Endothelial cell of umbilical vein (primary cell): ENCODE results near the gene NHERF2. TPM values are rescaled to one million over a fixed set of nuclear protein-coding genes. Genes with fewer than 3 reads are reported as not detected.

ENCODE experiments used
- BruUV-seq: library from RNA; stranded (reverse); fragments of 400-500 nt; replicated peaks from 2 replicates; lab custom pipeline; 2021; lab: Mats Ljungman, UMichigan
- CTCF ChIA-PET: fragments of 300-600, 350-600 bp; sonication (Branson Sonifier 250); formaldehyde crosslinking; loops from one replicate; lab custom pipeline; 2021; ENCODE audit warnings: antibody characterized with exemption, inconsistent platforms; lab: Charles Lee
- POLR2A ChIA-PET: fragments of 300-600, 350-600 bp; sonication (Branson Sonifier 250); formaldehyde crosslinking; loops from one replicate; lab custom pipeline; 2021; ENCODE audit warnings: antibody characterized with exemption, inconsistent platforms; lab: Charles Lee
- DNase-seq: peaks from one replicate; pipeline ENCODE4 v3.0.0-alpha.2; 2011; ENCODE audit warnings: low read depth, low spot score
- FAIRE-seq: peaks from 2 replicates; lab custom pipeline; 2011; peaks lifted over from hg19 to GRCh38; lab: Jason Lieb, UNC
- H2AFZ ChIP-seq: 2 replicates; pipeline ENCODE4 v1.6.0; 2012; ENCODE audit warnings: low read depth, low read length, control low read depth, inconsistent platforms
- H3K27ac ChIP-seq: 2 replicates; pipeline ENCODE4 v1.5.1; 2011; ENCODE audit warnings: low read depth, mild to moderate bottlenecking, control low read depth, low read length, moderate library complexity; ENCODE audit not compliant: insufficient read depth
- H3K27me3 ChIP-seq, 2 experiments: 2 replicates each; pipeline versions ENCODE4 v1.6.0 to v1.6.1; 2011; ENCODE audit warnings: low read length in 2 of 2, mixed read lengths in 1 of 2; ENCODE audit not compliant: control insufficient read depth in 2 of 2, insufficient read depth in 2 of 2
- H3K36me3 ChIP-seq, 2 experiments: 2 replicates in 1 of 2; 3 replicates in 1 of 2; pipeline ENCODE4 v1.5.1; 2011; ENCODE audit warnings: low read length in 2 of 2, mild to moderate bottlenecking in 1 of 2, moderate library complexity in 1 of 2; ENCODE audit not compliant: control insufficient read depth in 2 of 2, insufficient read depth in 2 of 2; ENCODE audit errors: extremely low read depth in 1 of 2
- H3K4me1 ChIP-seq: 3 replicates; pipeline ENCODE4 v1.5.1; 2011; ENCODE audit warnings: mild to moderate bottlenecking, low read length; ENCODE audit not compliant: control insufficient read depth, insufficient read depth; ENCODE audit errors: extremely low read depth
- H3K4me2 ChIP-seq: 2 replicates; pipeline ENCODE4 v1.6.1; 2011; ENCODE audit warnings: low read length, control low read depth, mixed read lengths; ENCODE audit not compliant: insufficient read depth
- H3K4me3 ChIP-seq, 3 experiments: fragments of 200-600 bp in 1 of 3; sonication (generic), shearing (Covaris generic) in 1 of 3; replicated peaks in 1 of 3; 2 replicates each; pipeline ENCODE4 v1.5.1; 2011 to 2016; ENCODE audit warnings: control low read depth in 3 of 3, low read length in 3 of 3, mild to moderate bottlenecking in 2 of 3, inconsistent platforms in 1 of 3, low read depth in 1 of 3, moderate library complexity in 1 of 3; ENCODE audit not compliant: insufficient read depth in 1 of 3
- H3K79me2 ChIP-seq: 2 replicates; pipeline ENCODE4 v1.6.0; 2012; ENCODE audit warnings: low read length, inconsistent platforms; ENCODE audit not compliant: control insufficient read depth, insufficient read depth
- H3K9ac ChIP-seq: replicated peaks from 2 replicates; pipeline ENCODE3; 2011; ENCODE audit warnings: low read length, control low read depth; ENCODE audit not compliant: insufficient read depth; ENCODE audit errors: extremely low read depth
- H3K9me1 ChIP-seq: replicated peaks from 3 replicates; pipeline ENCODE4 v1.6.0; 2011; ENCODE audit warnings: mild to moderate bottlenecking, low read length; ENCODE audit not compliant: control insufficient read depth, insufficient read depth; ENCODE audit errors: extremely low read depth
- H3K9me3 ChIP-seq: replicated peaks from 2 replicates; pipeline ENCODE4 v1.5.1; 2012; ENCODE audit warnings: low read length, inconsistent platforms; ENCODE audit not compliant: control insufficient read depth, insufficient read depth
- H4K20me1 ChIP-seq: replicated peaks from 2 replicates; pipeline ENCODE3; 2011; ENCODE audit warnings: mild to moderate bottlenecking, low read length; ENCODE audit not compliant: control insufficient read depth, insufficient read depth; ENCODE audit errors: extremely low read depth
- EZH2 ChIP-seq: IDR thresholded peaks from 2 replicates; pipeline ENCODE4 v1.6.1; 2012; ENCODE audit warnings: borderline replicate concordance, low read depth, mild to moderate bottlenecking, moderate library complexity, low read length, inconsistent platforms; ENCODE audit not compliant: severe bottlenecking
- FOS ChIP-seq: IDR thresholded peaks from 2 replicates; pipeline ENCODE4 v1.6.1; 2011; ENCODE audit warnings: mild to moderate bottlenecking, low read length, moderate library complexity, borderline replicate concordance; ENCODE audit not compliant: insufficient read depth
- GATA2 ChIP-seq: IDR thresholded peaks from 2 replicates; pipeline ENCODE4 v1.7.0; 2011; ENCODE audit warnings: low read depth, mild to moderate bottlenecking, moderate library complexity, mixed read lengths, low read length; ENCODE audit not compliant: insufficient read length, insufficient read depth
- JUN ChIP-seq: IDR thresholded peaks from 2 replicates; pipeline ENCODE4 v1.6.1; 2011; ENCODE audit warnings: borderline replicate concordance, low read depth; ENCODE audit not compliant: insufficient read length, insufficient read depth
- MYC ChIP-seq: IDR thresholded peaks from one replicate; pipeline ENCODE4 v1.6.1; 2011; ENCODE audit warnings: mild to moderate bottlenecking, low read depth, low read length
- POLR2A ChIP-seq: IDR thresholded peaks from 2 replicates; pipeline ENCODE4 v1.6.1; 2012; ENCODE audit warnings: low read depth, mild to moderate bottlenecking, control low read depth, low read length
- POLR2AphosphoS5 ChIP-seq: IDR thresholded peaks from 2 replicates; pipeline ENCODE4 v1.6.1; 2012; ENCODE audit warnings: low read depth, mild to moderate bottlenecking, control low read depth, low read length, moderate library complexity; ENCODE audit not compliant: insufficient read depth
- dilution Hi-C: fragments of 300-500 bp; cut with MboI; formaldehyde crosslinking; loops from one replicate; pipeline ENCODE4 v1.15.0; 2019; ENCODE audit warnings: low sequenced_read_pairs; ENCODE audit not compliant: extremely low pct_ligation_motif_present
- intact Hi-C: fragments of 100-400 bp; cut with micrococcal nuclease; formaldehyde crosslinking; loops from one replicate; pipeline ENCODE4 v1.10.0; 2022
- polyA plus RNA-seq, 4 experiments: library from polyadenylated mRNA; depleted of rRNA in 3 of 4; stranded (reverse) in 3 of 4; unstranded in 1 of 4; fragments of >200 nt; gene quantifications; 2 replicates each; pipeline versions ENCODE4 v1.2.1 to v1.2.3, GENCODE V29; 2011 to 2012; ENCODE audit warnings: missing spikeins in 1 of 4
- total RNA-seq: library from RNA; stranded (reverse); gene quantifications from 2 replicates; pipeline ENCODE4 v1.2.3, GENCODE V29; 2021
- TF ChIP-seq, protein P1 (sequence below): IDR thresholded peaks from 2 replicates; pipeline ENCODE4 v1.6.1; 2011; ENCODE audit not compliant: insufficient read depth, insufficient read length
- TF ChIP-seq, protein P2 (sequence below), 2 donors: IDR thresholded peaks; 1 replicate in 1 of 2; 2 replicates in 1 of 2; pipeline ENCODE4 v1.5.1; 2011; ENCODE audit warnings: low read length in 2 of 2, mild to moderate bottlenecking in 2 of 2, moderate library complexity in 2 of 2, control low read depth in 1 of 2, inconsistent platforms in 1 of 2, low read depth in 1 of 2; ENCODE audit not compliant: insufficient read depth in 1 of 2; ENCODE audit errors: extremely low read depth in 1 of 2

NHERF2 gene
- total and polyA plus RNA-seq, 2 donors (not counting 3 experiments of a cell fraction or from before 2014, with no cell fraction given): 65.2 to 71.2 TPM

DNA sequence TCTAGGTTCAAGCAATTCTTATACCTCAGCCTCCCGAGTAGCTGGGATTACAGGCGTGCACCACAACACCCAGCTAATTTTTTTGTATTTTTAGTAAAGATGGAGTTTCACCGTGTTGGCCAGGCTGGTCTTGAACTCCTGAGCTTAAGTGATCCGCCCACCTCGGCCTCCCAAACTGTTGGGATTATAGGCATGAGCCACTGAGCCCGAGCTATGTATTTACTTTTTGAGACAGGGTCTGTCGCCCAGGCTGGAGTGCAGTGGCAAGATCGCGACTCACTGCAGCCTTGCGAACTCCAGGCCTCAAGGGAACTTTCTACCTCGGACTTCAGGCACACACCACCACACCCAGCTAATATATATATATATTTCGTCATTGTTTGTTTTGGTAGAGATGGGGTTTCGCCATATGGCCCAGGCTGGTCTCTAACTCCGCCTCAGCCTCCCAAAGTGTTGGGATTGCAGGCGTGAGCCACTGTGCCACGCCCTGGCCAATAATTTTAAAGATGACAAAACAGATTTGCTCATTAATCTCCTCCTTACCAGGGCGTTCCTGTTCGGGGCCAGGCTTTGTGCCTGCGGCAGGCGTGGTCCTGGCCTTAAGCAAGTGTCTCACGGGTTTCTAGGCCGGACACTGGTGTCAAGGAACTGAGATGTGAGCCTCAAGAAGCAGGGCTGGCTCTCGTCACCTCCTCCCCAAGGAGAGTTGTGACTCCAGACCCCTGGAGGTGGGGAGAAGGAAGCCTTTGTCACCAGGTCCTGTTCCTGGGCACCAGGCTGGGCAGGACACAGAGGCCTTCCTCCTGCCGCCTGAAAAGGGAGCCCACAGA lies 11.4 kb upstream of the NHERF2 start:
- intact Hi-C loops: no loop called here

More for the DNA sequence above, 11.4 kb upstream of the NHERF2 start:
- H4K20me1 ChIP-seq: no peaks in the 10 kb centered on the region
- H3K36me3 ChIP-seq: no peaks in the 10 kb centered on the region
- H3K4me2 ChIP-seq: no peak overlapping the region
- no peak overlapping the region for H3K4me3 ChIP-seq
- dilution Hi-C loops: no loop called here
- no peaks in the 10 kb centered on the region for H3K9me3 ChIP-seq
- no TSS peak for BruUV-seq
- H2AFZ ChIP-seq: no peak overlapping the region
- CTCF ChIA-PET: interaction anchor here (0.9 to 1.1 kb wide), 3 partner anchors 11 to 125 kb away, joined by 3 to 5 read pairs (median 3); no protein-coding TSS in a partner anchor
- H3K79me2 ChIP-seq: peaks cover 2% of the 10 kb centered on the region
- peaks cover 6% of the 10 kb centered on the region for H3K4me1 ChIP-seq
- POLR2A ChIA-PET: no interaction called here
- H3K9ac ChIP-seq: no peak overlapping the region
- FAIRE-seq: peak; percentile 40
- TF ChIP-seq POLR2AphosphoS5 (no peak), POLR2A (no peak), MYC (no peak), FOS (no peak), GATA2 (no peak), JUN (no peak), EZH2 (no peak)
- TF ChIP-seq, protein P1, sequence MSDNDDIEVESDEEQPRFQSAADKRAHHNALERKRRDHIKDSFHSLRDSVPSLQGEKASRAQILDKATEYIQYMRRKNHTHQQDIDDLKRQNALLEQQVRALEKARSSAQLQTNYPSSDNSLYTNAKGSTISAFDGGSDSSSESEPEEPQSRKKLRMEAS: no peak
- TF ChIP-seq, protein P2, sequence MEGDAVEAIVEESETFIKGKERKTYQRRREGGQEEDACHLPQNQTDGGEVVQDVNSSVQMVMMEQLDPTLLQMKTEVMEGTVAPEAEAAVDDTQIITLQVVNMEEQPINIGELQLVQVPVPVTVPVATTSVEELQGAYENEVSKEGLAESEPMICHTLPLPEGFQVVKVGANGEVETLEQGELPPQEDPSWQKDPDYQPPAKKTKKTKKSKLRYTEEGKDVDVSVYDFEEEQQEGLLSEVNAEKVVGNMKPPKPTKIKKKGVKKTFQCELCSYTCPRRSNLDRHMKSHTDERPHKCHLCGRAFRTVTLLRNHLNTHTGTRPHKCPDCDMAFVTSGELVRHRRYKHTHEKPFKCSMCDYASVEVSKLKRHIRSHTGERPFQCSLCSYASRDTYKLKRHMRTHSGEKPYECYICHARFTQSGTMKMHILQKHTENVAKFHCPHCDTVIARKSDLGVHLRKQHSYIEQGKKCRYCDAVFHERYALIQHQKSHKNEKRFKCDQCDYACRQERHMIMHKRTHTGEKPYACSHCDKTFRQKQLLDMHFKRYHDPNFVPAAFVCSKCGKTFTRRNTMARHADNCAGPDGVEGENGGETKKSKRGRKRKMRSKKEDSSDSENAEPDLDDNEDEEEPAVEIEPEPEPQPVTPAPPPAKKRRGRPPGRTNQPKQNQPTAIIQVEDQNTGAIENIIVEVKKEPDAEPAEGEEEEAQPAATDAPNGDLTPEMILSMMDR (IDR thresholded peaks at IDR 0.05; ENCODE audit: extremely low read depth in 1 of 2, insufficient read depth in 1 of 2, low read depth in 1 of 2, low read length in 2 of 2): no peak
- no peaks in the 10 kb centered on the region for H3K9me1 ChIP-seq
- peaks cover 2 to 8% of the 10 kb centered on the region in 2 experiments for H3K27me3 ChIP-seq
- H3K27ac ChIP-seq: no peak overlapping the region
- DNase-seq: no peak
